Hepatocyte (in vitro differentiated cells): ENCODE measurements around the gene POU5F1. TPM values are rescaled to one million over a fixed set of nuclear protein-coding genes. Genes with fewer than 3 reads are reported as not detected.

Source experiments
- DNase-seq: peaks from one replicate; pipeline ENCODE4 v3.0.0-alpha.2; 2016; ENCODE audit warnings: low spot score
- H2AFZ ChIP-seq: fragments of 200-600 bp; sonication (generic); 2 replicates; pipeline ENCODE4 v1.6.0; 2016; ENCODE audit warnings: antibody characterized with exemption, mild to moderate bottlenecking
- H3K27ac ChIP-seq: fragments of 200-600 bp; sonication (generic); 2 replicates; pipeline ENCODE4 v1.5.1; 2016; ENCODE audit warnings: mild to moderate bottlenecking
- H3K27me3 ChIP-seq: fragments of 200-600 bp; sonication (generic); 2 replicates; pipeline ENCODE4 v1.6.1; 2016
- H3K36me3 ChIP-seq: fragments of 200-600 bp; sonication (generic); replicated peaks from 2 replicates; pipeline ENCODE4 v1.5.1; 2016; ENCODE audit warnings: low read depth; ENCODE audit not compliant: insufficient read depth
- H3K4me1 ChIP-seq: fragments of 200-600 bp; sonication (generic); 2 replicates; pipeline ENCODE4 v1.5.1; 2016; ENCODE audit warnings: mild to moderate bottlenecking, moderate library complexity; ENCODE audit not compliant: insufficient read depth
- H3K4me2 ChIP-seq: fragments of 200-600 bp; sonication (generic); 2 replicates; pipeline ENCODE4 v1.6.0; 2016
- H3K4me3 ChIP-seq: fragments of 200-600 bp; sonication (generic); 2 replicates; pipeline ENCODE4 v1.5.1; 2016; ENCODE audit warnings: mild to moderate bottlenecking
- H3K79me2 ChIP-seq: fragments of 200-600 bp; sonication (generic); 2 replicates; pipeline ENCODE4 v1.6.0; 2017; ENCODE audit warnings: mild to moderate bottlenecking
- H3K9me2 ChIP-seq: fragments of 200-600 bp; sonication (generic); replicated peaks from 2 replicates; pipeline ENCODE4 v1.6.0; 2017; ENCODE audit warnings: mild to moderate bottlenecking; ENCODE audit not compliant: insufficient read depth
- H3K9me3 ChIP-seq: fragments of 200-600 bp; sonication (generic); 2 replicates; pipeline ENCODE4 v1.5.1; 2016; ENCODE audit warnings: low read depth, mild to moderate bottlenecking
- H4K20me1 ChIP-seq: fragments of 200-600 bp; sonication (generic); 2 replicates; pipeline ENCODE4 v1.6.0; 2016; ENCODE audit warnings: mild to moderate bottlenecking; ENCODE audit not compliant: insufficient read depth, poor library complexity, severe bottlenecking
- CTCF ChIP-seq: fragments of 200-600 bp; sonication (generic); IDR thresholded peaks from 2 replicates; pipeline ENCODE4 v1.5.1; 2016; ENCODE audit warnings: antibody characterized with exemption, mild to moderate bottlenecking; ENCODE audit not compliant: poor library complexity
- EZH2 ChIP-seq: fragments of 200-600 bp; sonication (generic); IDR thresholded peaks from 2 replicates; pipeline ENCODE4 v1.6.1; 2016; ENCODE audit warnings: antibody characterized with exemption, mild to moderate bottlenecking, borderline replicate concordance
- EZH2phosphoT487 ChIP-seq: fragments of 200-600 bp; sonication (generic); IDR thresholded peaks from one replicate; pipeline ENCODE4 v1.6.1; 2018; ENCODE audit warnings: antibody characterized with exemption, mild to moderate bottlenecking, low read depth, moderate library complexity; ENCODE audit not compliant: unreplicated experiment, severe bottlenecking
- WGBS: methylation state at CpG from one replicate; pipeline ENCODE4 v1.1.6; 2016; ENCODE audit warnings: low lambda C conversion rate; ENCODE audit errors: missing lambda C conversion rate; 5-methylcytosine and 5-hydroxymethylcytosine counted together
- polyA plus RNA-seq: library from polyadenylated mRNA; unstranded; fragments of >200 nt; fragmentation: Nextera tagmentation; extraction: Ambion mirVana; gene quantifications from 2 replicates; pipeline ENCODE4 v1.2.1, GENCODE V29; 2016
- total RNA-seq: library from RNA; depleted of rRNA; stranded (reverse); fragments of >200 nt; gene quantifications from 2 replicates; pipeline ENCODE4 v1.2.3, GENCODE V29; 2014

The POU5F1 gene
- total and polyA plus RNA-seq, 2 experiments from 2014 or later: 1.1 to 1.8 TPM

- Histone ChIP-seq H3K4me3 (no peak overlapping the region), H3K9me3 (no peaks in the 10 kb centered on the region), H3K9me2 (no peaks in the 10 kb centered on the region), H3K36me3 (no peaks in the 10 kb centered on the region), H2AFZ (no peak overlapping the region), H3K4me2 (peak overlapping the region; percentile 8), H4K20me1 (no peaks in the 10 kb centered on the region), H3K4me1 (peaks cover 9% of the 10 kb centered on the region), H3K79me2 (no peaks in the 10 kb centered on the region), H3K27me3 (no peaks in the 10 kb centered on the region), H3K27ac (peak overlapping the region; percentile 80)
- TF ChIP-seq EZH2: no peak
- TF ChIP-seq CTCF: no peak
- TF ChIP-seq EZH2phosphoT487: no peak
- 64% methylated on average over 16 of the region's 16 CpGs for WGBS
- peak; percentile 83 for DNase-seq
Observed at GRCh38 chr6:31122791-31123706, 47.4 kb downstream of the POU5F1 start.

- Histone ChIP-seq H3K4me1 (peaks cover 6% of the 10 kb centered on the region), H3K79me2 (no peaks in the 10 kb centered on the region), H3K4me2 (no peak overlapping the region), H4K20me1 (no peaks in the 10 kb centered on the region), H3K9me2 (no peaks in the 10 kb centered on the region), H3K27ac (no peak overlapping the region), H3K4me3 (no peak overlapping the region), H3K27me3 (no peaks in the 10 kb centered on the region), H2AFZ (no peak overlapping the region), H3K36me3 (no peaks in the 10 kb centered on the region), H3K9me3 (no peaks in the 10 kb centered on the region)
- no peak for DNase-seq
- WGBS: 92% methylated on average over 12 of the region's 12 CpGs
- no peak for TF ChIP-seq CTCF
- TF ChIP-seq EZH2: no peak
- no peak for TF ChIP-seq EZH2phosphoT487
Observed at GRCh38 chr6:31121131-31121790, 49.2 kb downstream of the POU5F1 start.

- Histone ChIP-seq H3K4me2 (no peak within 1 kb of the TSS), H3K4me3 (no peak within 1 kb of the TSS), H3K27me3 (no peaks in the 10 kb centered on the region), H3K36me3 (no peaks in the 10 kb centered on the region), H3K4me1 (peaks cover 8% of the 10 kb centered on the region), H3K9me2 (no peaks in the 10 kb centered on the region), H3K79me2 (no peaks in the 10 kb centered on the region), H4K20me1 (no peaks in the 10 kb centered on the region), H2AFZ (no peak within 1 kb of the TSS), H3K9me3 (no peaks in the 10 kb centered on the region), H3K27ac (no peak within 1 kb of the TSS)
- TF ChIP-seq CTCF: no peak
- no peak for TF ChIP-seq EZH2phosphoT487
- WGBS: 90% methylated on average over 10 of the region's 26 CpGs
- DNase-seq: no peak
Observed at GRCh38 chr6:31120151-31120915, 50.1 kb downstream of the POU5F1 start, which contains the start of gene CDSN. Gene CDSN (minus strand): TSS chr6:31120446. CDS start chr6:31120419, 27 bp downstream.
